PC-9 (cell line): Measurements from ENCODE around the gene TOX4.

ENCODE experiments used
- EZH2 ChIP-seq: fragments of 200-600 bp; sonication (generic); IDR thresholded peaks from 2 replicates; pipeline ENCODE4 v1.8.0; 2017; ENCODE audit warnings: antibody characterized with exemption, low read depth
- TF ChIP-seq, protein P1 (sequence below): fragments of 200-600 bp; sonication (generic); conservative IDR thresholded peaks from 2 replicates; pipeline ENCODE4 v1.6.1; 2017; ENCODE audit warnings: mixed run types, antibody characterized with exemption, mild to moderate bottlenecking, moderate library complexity

DNA sequence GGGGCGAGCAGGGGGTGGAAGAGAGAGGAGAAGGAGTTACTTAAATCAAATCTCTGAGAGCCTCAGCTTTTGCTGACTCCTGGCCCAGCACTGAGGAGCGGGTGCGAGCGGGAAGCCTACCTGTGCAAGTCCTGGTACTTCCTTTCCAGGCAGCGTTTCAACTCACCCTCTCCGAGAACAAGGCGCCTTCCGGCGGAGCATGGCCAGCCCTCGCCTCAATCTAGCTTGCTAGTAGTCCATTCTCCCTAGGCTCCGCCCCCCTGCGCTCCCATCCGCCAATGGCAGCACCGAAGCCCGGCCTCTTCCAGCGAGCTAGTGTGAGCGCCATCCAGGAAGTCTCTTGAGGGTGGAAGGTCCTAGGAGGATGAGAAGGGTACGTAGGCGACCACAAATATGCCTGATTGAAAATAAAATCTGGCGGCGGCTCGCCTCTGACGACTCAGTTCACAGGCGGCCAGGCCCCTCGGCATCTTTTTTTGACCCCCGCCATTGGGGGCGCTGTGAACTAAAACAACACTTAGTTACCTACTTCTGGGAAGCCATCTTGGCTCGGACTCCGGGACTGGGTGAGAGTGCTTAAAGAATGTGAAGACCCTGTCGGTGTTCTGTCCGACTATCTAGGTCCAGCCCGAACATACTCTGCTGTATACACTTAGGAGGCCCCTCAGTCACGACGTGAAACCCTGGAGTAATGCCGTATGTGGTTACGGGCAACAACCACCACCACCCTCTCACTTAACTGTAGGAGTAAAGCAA is 20.9 kb upstream of the TOX4 start, which contains the start of gene CHD8:
- TF ChIP-seq, protein P1, sequence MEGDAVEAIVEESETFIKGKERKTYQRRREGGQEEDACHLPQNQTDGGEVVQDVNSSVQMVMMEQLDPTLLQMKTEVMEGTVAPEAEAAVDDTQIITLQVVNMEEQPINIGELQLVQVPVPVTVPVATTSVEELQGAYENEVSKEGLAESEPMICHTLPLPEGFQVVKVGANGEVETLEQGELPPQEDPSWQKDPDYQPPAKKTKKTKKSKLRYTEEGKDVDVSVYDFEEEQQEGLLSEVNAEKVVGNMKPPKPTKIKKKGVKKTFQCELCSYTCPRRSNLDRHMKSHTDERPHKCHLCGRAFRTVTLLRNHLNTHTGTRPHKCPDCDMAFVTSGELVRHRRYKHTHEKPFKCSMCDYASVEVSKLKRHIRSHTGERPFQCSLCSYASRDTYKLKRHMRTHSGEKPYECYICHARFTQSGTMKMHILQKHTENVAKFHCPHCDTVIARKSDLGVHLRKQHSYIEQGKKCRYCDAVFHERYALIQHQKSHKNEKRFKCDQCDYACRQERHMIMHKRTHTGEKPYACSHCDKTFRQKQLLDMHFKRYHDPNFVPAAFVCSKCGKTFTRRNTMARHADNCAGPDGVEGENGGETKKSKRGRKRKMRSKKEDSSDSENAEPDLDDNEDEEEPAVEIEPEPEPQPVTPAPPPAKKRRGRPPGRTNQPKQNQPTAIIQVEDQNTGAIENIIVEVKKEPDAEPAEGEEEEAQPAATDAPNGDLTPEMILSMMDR, result peak; percentile 71; the same call in 1 of the 2 replicates
- TF ChIP-seq EZH2, result no peak
